ENCODE measurements around the gene ATP5PF.

Gene ATP5PF

GRCh38 chr21:25732091-25732760, 2.5 kb downstream of the ATP5PF start:
- CTCF ChIA-PET, result interaction anchor here (0.5 to 0.6 kb wide), 2 partner anchors 124 to 884 kb away, joined by 3 read pairs; no protein-coding TSS in a partner anchor
- Histone ChIP-seq H3K4me3 (ENCODE audit: low read depth, low read length) (no peak overlapping the region), H3K4me1 (ENCODE audit: control insufficient read depth, insufficient read depth, low read length) (peaks cover 8% of the 10 kb centered on the region), H3K27ac (ENCODE audit: extremely low read depth, low read depth, low read length) (no peak overlapping the region), H3K9me3 (ENCODE audit: control insufficient read depth, insufficient read depth, low read depth, low read length) (no peaks in the 10 kb centered on the region), H3K36me3 (ENCODE audit: control insufficient read depth in 2 of 2, insufficient read depth in 1 of 2, low read length in 2 of 2) (peaks cover 43 to 46% of the 10 kb centered on the region in 2 experiments)
- peak; percentile 45; the same call in 1 of the 2 replicates for TF ChIP-seq ZNF121 (tag by site-specific recombination; IDR thresholded peaks at IDR 0.05)
- 0 out of 2 replicates have a peak, but pooled peaks have one; percentile 27 for TF ChIP-seq ZNF362 (tag by site-specific recombination; IDR thresholded peaks at IDR 0.05)
- TF ChIP-seq SETDB1 (IDR thresholded peaks at IDR 0.05; ENCODE audit: insufficient read length, low read length), result no peak
- POLR2A ChIA-PET, result interaction anchor here (0.6 to 0.8 kb wide), 3 partner anchors 9 to 13 kb away, joined by 3 to 5 read pairs (median 3); no protein-coding TSS in a partner anchor

GRCh38 chr21:25722631-25723030, 12.1 kb downstream of the ATP5PF start:
- no peak overlapping the region for H3K4me3 ChIP-seq (ENCODE audit: low read depth, low read length)
- no peaks in the 10 kb centered on the region for H3K9me3 ChIP-seq (ENCODE audit: control insufficient read depth, insufficient read depth, low read depth, low read length)
- ChIA-PET CTCF (interaction anchor here (1.1 kb wide), 1 partner anchor 15 kb away, joined by 4 read pairs; no protein-coding TSS in a partner anchor), POLR2A (no interaction called here)
- H3K27ac ChIP-seq (ENCODE audit: extremely low read depth, low read depth, low read length), result no peak overlapping the region
- TF ChIP-seq, protein P1, sequence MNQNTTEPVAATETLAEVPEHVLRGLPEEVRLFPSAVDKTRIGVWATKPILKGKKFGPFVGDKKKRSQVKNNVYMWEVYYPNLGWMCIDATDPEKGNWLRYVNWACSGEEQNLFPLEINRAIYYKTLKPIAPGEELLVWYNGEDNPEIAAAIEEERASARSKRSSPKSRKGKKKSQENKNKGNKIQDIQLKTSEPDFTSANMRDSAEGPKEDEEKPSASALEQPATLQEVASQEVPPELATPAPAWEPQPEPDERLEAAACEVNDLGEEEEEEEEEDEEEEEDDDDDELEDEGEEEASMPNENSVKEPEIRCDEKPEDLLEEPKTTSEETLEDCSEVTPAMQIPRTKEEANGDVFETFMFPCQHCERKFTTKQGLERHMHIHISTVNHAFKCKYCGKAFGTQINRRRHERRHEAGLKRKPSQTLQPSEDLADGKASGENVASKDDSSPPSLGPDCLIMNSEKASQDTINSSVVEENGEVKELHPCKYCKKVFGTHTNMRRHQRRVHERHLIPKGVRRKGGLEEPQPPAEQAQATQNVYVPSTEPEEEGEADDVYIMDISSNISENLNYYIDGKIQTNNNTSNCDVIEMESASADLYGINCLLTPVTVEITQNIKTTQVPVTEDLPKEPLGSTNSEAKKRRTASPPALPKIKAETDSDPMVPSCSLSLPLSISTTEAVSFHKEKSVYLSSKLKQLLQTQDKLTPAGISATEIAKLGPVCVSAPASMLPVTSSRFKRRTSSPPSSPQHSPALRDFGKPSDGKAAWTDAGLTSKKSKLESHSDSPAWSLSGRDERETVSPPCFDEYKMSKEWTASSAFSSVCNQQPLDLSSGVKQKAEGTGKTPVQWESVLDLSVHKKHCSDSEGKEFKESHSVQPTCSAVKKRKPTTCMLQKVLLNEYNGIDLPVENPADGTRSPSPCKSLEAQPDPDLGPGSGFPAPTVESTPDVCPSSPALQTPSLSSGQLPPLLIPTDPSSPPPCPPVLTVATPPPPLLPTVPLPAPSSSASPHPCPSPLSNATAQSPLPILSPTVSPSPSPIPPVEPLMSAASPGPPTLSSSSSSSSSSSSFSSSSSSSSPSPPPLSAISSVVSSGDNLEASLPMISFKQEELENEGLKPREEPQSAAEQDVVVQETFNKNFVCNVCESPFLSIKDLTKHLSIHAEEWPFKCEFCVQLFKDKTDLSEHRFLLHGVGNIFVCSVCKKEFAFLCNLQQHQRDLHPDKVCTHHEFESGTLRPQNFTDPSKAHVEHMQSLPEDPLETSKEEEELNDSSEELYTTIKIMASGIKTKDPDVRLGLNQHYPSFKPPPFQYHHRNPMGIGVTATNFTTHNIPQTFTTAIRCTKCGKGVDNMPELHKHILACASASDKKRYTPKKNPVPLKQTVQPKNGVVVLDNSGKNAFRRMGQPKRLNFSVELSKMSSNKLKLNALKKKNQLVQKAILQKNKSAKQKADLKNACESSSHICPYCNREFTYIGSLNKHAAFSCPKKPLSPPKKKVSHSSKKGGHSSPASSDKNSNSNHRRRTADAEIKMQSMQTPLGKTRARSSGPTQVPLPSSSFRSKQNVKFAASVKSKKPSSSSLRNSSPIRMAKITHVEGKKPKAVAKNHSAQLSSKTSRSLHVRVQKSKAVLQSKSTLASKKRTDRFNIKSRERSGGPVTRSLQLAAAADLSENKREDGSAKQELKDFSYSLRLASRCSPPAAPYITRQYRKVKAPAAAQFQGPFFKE (tag by site-specific recombination; IDR thresholded peaks at IDR 0.05; ENCODE audit: borderline replicate concordance), result no peak
- TF ChIP-seq AEBP2 (tag by site-specific recombination; IDR thresholded peaks at IDR 0.05; ENCODE audit: borderline replicate concordance), result no peak
- TF ChIP-seq ZNF776 (tag by site-specific recombination; IDR thresholded peaks at IDR 0.05; ENCODE audit: borderline replicate concordance), result no peak
- TF ChIP-seq ZNF501 (tag by site-specific recombination; IDR thresholded peaks at IDR 0.05), result no peak
- TF ChIP-seq, protein P2, sequence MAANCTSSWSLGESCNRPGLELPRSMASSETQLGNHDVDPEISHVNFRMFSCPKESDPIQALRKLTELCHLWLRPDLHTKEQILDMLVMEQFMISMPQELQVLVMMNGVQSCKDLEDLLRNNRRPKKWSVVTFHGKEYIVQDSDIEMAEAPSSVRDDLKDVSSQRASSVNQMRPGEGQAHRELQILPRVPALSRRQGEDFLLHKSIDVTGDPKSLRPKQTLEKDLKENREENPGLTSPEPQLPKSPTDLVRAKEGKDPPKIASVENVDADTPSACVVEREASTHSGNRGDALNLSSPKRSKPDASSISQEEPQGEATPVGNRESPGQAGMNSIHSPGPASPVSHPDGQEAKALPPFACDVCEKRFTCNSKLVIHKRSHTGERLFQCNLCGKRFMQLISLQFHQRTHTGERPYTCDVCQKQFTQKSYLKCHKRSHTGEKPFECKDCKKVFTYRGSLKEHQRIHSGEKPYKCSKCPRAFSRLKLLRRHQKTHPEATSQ (tag by site-specific recombination; IDR thresholded peaks at IDR 0.05), result no peak
- no peak for TF ChIP-seq OVOL3 (tag by site-specific recombination; IDR thresholded peaks at IDR 0.05)
- no peak for TF ChIP-seq ZNF561 (tag by site-specific recombination; IDR thresholded peaks at IDR 0.05; ENCODE audit: borderline replicate concordance)
- TF ChIP-seq, protein P3, sequence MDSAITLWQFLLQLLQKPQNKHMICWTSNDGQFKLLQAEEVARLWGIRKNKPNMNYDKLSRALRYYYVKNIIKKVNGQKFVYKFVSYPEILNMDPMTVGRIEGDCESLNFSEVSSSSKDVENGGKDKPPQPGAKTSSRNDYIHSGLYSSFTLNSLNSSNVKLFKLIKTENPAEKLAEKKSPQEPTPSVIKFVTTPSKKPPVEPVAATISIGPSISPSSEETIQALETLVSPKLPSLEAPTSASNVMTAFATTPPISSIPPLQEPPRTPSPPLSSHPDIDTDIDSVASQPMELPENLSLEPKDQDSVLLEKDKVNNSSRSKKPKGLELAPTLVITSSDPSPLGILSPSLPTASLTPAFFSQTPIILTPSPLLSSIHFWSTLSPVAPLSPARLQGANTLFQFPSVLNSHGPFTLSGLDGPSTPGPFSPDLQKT (IDR thresholded peaks at IDR 0.05; ENCODE audit: borderline replicate concordance, low read depth, low read length), result no peak
- no peak for TF ChIP-seq ZNF707 (tag by site-specific recombination; IDR thresholded peaks at IDR 0.05)
- TF ChIP-seq ZNF2 (tag by site-specific recombination; IDR thresholded peaks at IDR 0.05), result no peak
- no peak for TF ChIP-seq ZNF660 (tag by site-specific recombination; IDR thresholded peaks at IDR 0.05)
- no peak for TF ChIP-seq TCF7L2 (IDR thresholded peaks at IDR 0.05; ENCODE audit: borderline replicate concordance, low read depth, low read length)
- peaks cover 37 to 57% of the 10 kb centered on the region in 2 experiments for H3K36me3 ChIP-seq (ENCODE audit: control insufficient read depth in 2 of 2, insufficient read depth in 1 of 2, low read length in 2 of 2)
- H3K4me1 ChIP-seq (ENCODE audit: control insufficient read depth, insufficient read depth, low read length), result peaks cover 4% of the 10 kb centered on the region; the same call in 1 of the 2 replicates
